OCI-LY7 (cell line): Measurements from ENCODE around the gene FAM174C. TPM values are rescaled to one million over a fixed set of nuclear protein-coding genes. Genes with fewer than 3 reads are reported as not detected.
"Not testable (repeated sequence)": the region's sequence is repeated elsewhere in the genome, so short reads cannot be mapped to it uniquely, and the experiment has no call there.

Source experiments
- BruUV-seq: library from RNA; stranded (reverse); fragments of 400-500 nt; replicated peaks from 2 replicates; lab custom pipeline; 2021; lab: Mats Ljungman, UMichigan
- CTCF ChIA-PET: fragments of 300-600 bp; sonication (Branson Sonifier 250); formaldehyde crosslinking; loops from one replicate; lab custom pipeline; 2022; ENCODE audit warnings: antibody characterized with exemption; ENCODE audit not compliant: unreplicated experiment; lab: Charles Lee
- POLR2A ChIA-PET: fragments of 300-600 bp; sonication (Branson Sonifier 250); formaldehyde crosslinking; loops from one replicate; lab custom pipeline; 2022; ENCODE audit warnings: antibody characterized with exemption; lab: Charles Lee
- DNase-seq: peaks from one replicate; pipeline ENCODE4 v3.0.0-alpha.2; 2015; ENCODE audit warnings: low spot score
- H2AFZ ChIP-seq: fragments of 200-600 bp; sonication (generic), shearing (Covaris generic); 2 replicates; pipeline ENCODE4 v1.6.1; 2014; ENCODE audit warnings: mild to moderate bottlenecking, antibody characterized with exemption, low read length, moderate library complexity
- H3K27ac ChIP-seq: fragments of 200-600 bp; sonication (generic); 2 replicates; pipeline ENCODE4 v1.5.1; 2014; ENCODE audit warnings: mixed run types, low read depth, mild to moderate bottlenecking, moderate library complexity, low read length, inconsistent platforms; ENCODE audit not compliant: poor library complexity, severe bottlenecking
- H3K36me3 ChIP-seq: fragments of 200-600 bp; sonication (generic); 2 replicates; pipeline ENCODE4 v1.6.1; 2014; ENCODE audit warnings: mild to moderate bottlenecking, antibody characterized with exemption, low read length, moderate library complexity, mixed read lengths; ENCODE audit not compliant: insufficient read depth
- H3K4me1 ChIP-seq: fragments of 200-600 bp; sonication (generic); 2 replicates; pipeline ENCODE4 v1.5.1; 2014; ENCODE audit warnings: mild to moderate bottlenecking, low read length; ENCODE audit not compliant: insufficient read depth, poor library complexity, severe bottlenecking
- H3K4me2 ChIP-seq: fragments of 200-600 bp; sonication (generic); 2 replicates; pipeline ENCODE4 v1.6.1; 2014; ENCODE audit warnings: mild to moderate bottlenecking, low read length
- H3K4me3 ChIP-seq: fragments of 200-600 bp; sonication (generic); 2 replicates; pipeline ENCODE4 v1.5.1; 2014; ENCODE audit warnings: mild to moderate bottlenecking, low read depth, low read length; ENCODE audit not compliant: poor library complexity, severe bottlenecking
- H3K79me2 ChIP-seq: fragments of 200-600 bp; sonication (generic); 2 replicates; pipeline ENCODE4 v1.6.1; 2016; ENCODE audit warnings: low read depth, mild to moderate bottlenecking, low read length, moderate library complexity, mixed read lengths; ENCODE audit not compliant: insufficient read depth
- H3K9me2 ChIP-seq: fragments of 200-600 bp; sonication (generic); 2 replicates; pipeline ENCODE4 v1.6.1; 2016; ENCODE audit warnings: mild to moderate bottlenecking, low read length, mixed read lengths; ENCODE audit not compliant: insufficient read depth
- H3K9me3 ChIP-seq: fragments of 200-600 bp; sonication (generic); 2 replicates; pipeline ENCODE4 v1.6.1; 2014; ENCODE audit warnings: mild to moderate bottlenecking, mixed run types, low read length, mixed read lengths
- H4K20me1 ChIP-seq: fragments of 200-600 bp; sonication (generic); 2 replicates; pipeline ENCODE4 v1.6.1; 2014; ENCODE audit warnings: mild to moderate bottlenecking, antibody characterized with exemption, low read length, moderate library complexity, mixed read lengths; ENCODE audit not compliant: insufficient read depth
- CTCF ChIP-seq: fragments of 200-600 bp; sonication (generic); conservative IDR thresholded peaks from 2 replicates; pipeline ENCODE4 v1.5.1; 2014; ENCODE audit warnings: mild to moderate bottlenecking, antibody characterized with exemption, low read length, moderate library complexity, mixed read lengths
- EZH2phosphoT487 ChIP-seq: fragments of 200-600 bp; sonication (generic); IDR thresholded peaks from 2 replicates; pipeline ENCODE4 v1.6.1; 2018; ENCODE audit warnings: low read depth, borderline replicate concordance, mild to moderate bottlenecking, mixed run types, antibody characterized with exemption, low read length, moderate library complexity, mixed read lengths
- intact Hi-C: fragments of 100-400 bp; cut with micrococcal nuclease; formaldehyde crosslinking; loops from one replicate; pipeline ENCODE4 v1.10.0; 2022; ENCODE audit not compliant: unreplicated experiment
- total RNA-seq, 2 experiments: library from RNA; depleted of rRNA in 1 of 2; stranded (reverse); fragments of >200 nt in 1 of 2; shearing (Covaris generic) in 1 of 2; gene quantifications; 2 replicates each; pipeline ENCODE4 v1.2.3, GENCODE V29; 2014 to 2022

Gene FAM174C
- total RNA-seq, 2 experiments from 2014 or later: 53.2 to 81.5 TPM

DNA sequence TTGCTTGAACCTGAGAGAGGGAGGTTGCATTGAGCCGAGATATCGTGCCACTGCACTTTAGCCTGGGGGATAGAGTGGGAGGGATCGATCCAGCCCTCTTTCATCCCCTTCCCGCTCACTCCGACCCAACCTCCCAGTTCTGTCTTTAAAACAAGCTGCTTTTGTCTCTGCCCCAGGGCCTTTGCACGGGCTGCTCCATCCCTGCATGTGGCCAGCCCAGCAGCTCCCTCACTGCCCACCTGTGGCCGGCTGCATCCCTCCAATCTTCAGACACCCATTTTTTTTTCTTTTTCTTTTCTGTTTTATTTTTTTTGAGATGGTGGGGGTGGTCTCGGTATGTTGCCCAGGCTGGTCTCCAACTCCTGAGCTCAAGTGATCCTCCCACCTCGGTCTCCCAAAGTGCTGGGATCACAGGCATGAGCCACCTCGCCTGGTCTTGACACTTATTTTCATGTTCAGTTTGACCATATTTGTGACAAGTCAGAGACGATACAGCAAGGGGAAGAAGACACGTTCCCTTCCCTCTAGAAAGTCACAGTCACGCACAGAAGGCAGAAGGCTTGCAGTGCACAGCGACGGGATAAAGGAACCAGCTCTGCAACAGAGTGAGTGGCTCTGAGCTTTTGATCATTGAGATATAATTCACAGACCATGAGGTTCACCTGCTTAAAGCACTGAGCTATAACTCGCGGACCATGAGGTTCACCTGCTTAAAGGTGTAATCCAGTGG is 42.1 kb downstream of the FAM174C start:
- intact Hi-C loops: loop anchor here (5.0 kb wide), 1 partner anchor 55 kb away; no protein-coding TSS in a partner anchor
- TF ChIP-seq CTCF: no peak
- no peak for TF ChIP-seq EZH2phosphoT487

GRCh38 chr19:1318678-1319471 is 43.5 kb downstream of the FAM174C start:
- H3K79me2 ChIP-seq: no peaks in the 10 kb centered on the region
- BruUV-seq: no TSS peak

More for the DNA sequence above, 42.1 kb downstream of the FAM174C start:
- Histone ChIP-seq H3K79me2 (no peaks in the 10 kb centered on the region), H3K36me3 (no peaks in the 10 kb centered on the region), H3K4me1 (no peaks in the 10 kb centered on the region), H3K4me3 (no peak overlapping the region), H3K4me2 (no peak overlapping the region), H3K9me2 (no peaks in the 10 kb centered on the region), H2AFZ (no peak overlapping the region), H4K20me1 (no peaks in the 10 kb centered on the region; the same call in 1 of the 2 replicates), H3K27ac (no peak overlapping the region), H3K9me3 (no peaks in the 10 kb centered on the region)
- CTCF ChIA-PET: interaction anchor here (0.5 kb wide), 1 partner anchor 671 kb away, joined by 4 read pairs; no protein-coding TSS in a partner anchor
- POLR2A ChIA-PET: no interaction called here
- BruUV-seq: no TSS peak
- DNase-seq: no peak

DNA sequence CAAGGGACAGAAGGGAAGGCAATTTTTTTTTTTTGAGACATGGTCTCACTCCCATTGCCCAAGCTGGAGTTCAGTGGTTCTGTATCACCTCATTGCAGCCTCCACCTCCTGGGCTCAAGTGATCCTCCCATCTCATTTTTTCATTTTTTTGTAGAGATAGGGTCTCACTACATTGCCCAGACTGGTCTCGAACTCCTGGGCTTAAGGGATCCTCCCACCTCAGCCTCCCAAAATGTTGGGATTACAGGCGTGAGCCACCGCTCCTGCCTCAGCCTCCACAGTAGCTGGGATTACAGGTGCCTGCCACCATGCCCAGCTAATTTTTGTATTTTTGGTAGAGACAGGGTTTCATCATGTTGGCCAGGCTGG is 44.9 kb downstream of the FAM174C start:
- H3K36me3 ChIP-seq, H3K4me3 ChIP-seq, POLR2A ChIA-PET, H3K9me2 ChIP-seq, H2AFZ ChIP-seq, intact Hi-C loops, DNase-seq, H3K4me2 ChIP-seq, H4K20me1 ChIP-seq, BruUV-seq, H3K27ac ChIP-seq, H3K9me3 ChIP-seq, H3K79me2 ChIP-seq, H3K4me1 ChIP-seq, CTCF ChIA-PET: not testable (repeated sequence)

More at GRCh38 chr19:1318678-1319471, 43.5 kb downstream of the FAM174C start:
- no peak for DNase-seq
- ChIA-PET POLR2A (no interaction called here), CTCF (no interaction called here)
- Histone ChIP-seq H3K9me3 (no peaks in the 10 kb centered on the region), H3K4me1 (no peaks in the 10 kb centered on the region), H3K9me2 (no peaks in the 10 kb centered on the region), H3K4me3 (no peak overlapping the region), H3K36me3 (no peaks in the 10 kb centered on the region), H3K4me2 (no peak overlapping the region), H3K27ac (no peak overlapping the region), H4K20me1 (no peaks in the 10 kb centered on the region; the same call in 1 of the 2 replicates), H2AFZ (no peak overlapping the region)
- intact Hi-C loops: loop anchor here (5.0 kb wide), 1 partner anchor 53 kb away; no protein-coding TSS in a partner anchor
- no peak for TF ChIP-seq EZH2phosphoT487
- TF ChIP-seq CTCF: no peak
